ENCODE data around the gene BTNL3. TPM values are rescaled to one million over a fixed set of nuclear protein-coding genes. Genes with fewer than 3 reads are reported as not detected.

The BTNL3 gene, protein sequence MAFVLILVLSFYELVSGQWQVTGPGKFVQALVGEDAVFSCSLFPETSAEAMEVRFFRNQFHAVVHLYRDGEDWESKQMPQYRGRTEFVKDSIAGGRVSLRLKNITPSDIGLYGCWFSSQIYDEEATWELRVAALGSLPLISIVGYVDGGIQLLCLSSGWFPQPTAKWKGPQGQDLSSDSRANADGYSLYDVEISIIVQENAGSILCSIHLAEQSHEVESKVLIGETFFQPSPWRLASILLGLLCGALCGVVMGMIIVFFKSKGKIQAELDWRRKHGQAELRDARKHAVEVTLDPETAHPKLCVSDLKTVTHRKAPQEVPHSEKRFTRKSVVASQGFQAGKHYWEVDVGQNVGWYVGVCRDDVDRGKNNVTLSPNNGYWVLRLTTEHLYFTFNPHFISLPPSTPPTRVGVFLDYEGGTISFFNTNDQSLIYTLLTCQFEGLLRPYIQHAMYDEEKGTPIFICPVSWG
- under 1 TPM in 1 of 10 donors, not detected in 9; 0.17 TPM for total RNA-seq
- under 1 TPM in 1 of 2 donors, not detected in 1; 0.03 TPM for polyA plus RNA-seq
- long read RNA-seq, donor 1: 0 reads
- long read RNA-seq, donor 2: 0 reads
- long read RNA-seq, donor 3: 0 reads

DNA sequence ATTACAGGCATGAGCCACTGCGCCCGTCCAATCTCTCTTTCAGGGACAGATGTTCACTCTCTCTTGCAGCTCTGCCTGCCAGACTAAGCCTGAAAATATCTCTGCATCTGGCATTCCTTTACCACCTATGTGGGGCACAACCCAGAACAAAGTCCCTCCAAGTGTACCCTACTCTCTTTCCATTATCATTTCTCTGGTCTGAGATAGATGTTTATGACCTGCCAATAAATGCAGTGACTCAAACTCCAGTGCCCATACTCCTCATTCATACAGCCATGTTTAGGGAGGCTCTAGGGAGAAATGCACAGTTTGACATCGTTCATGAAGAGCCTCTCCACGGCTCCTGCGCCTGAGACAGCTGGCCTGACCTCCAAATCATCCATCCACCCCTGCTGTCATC lies at the start of gene BTNL3:
BTNL3 (plus strand) TSS at position 255 of the 400 bp plus-strand sequence. CDS start 183 bp downstream, outside the sequence.
- intact Hi-C loops (cut with DNase I): no loop called here
- 68 to 81% methylated on average over 5 of the region's 5 CpGs for WGBS, 2 donors
- Histone ChIP-seq H3K36me3 (no peaks in the 10 kb centered on the region), H3K9me3 (peaks cover 0 to 6% (median 0%) of the 10 kb centered on the region in 11 donors), H3K27ac (no peak within 1 kb of the TSS), H3K4me1 (no peaks in the 10 kb centered on the region), H3K27me3 (no peaks in the 10 kb centered on the region), H3K4me3 (no peak within 1 kb of the TSS)
- DNase-seq (no peak), ATAC-seq (no peak)
- TF ChIP-seq, protein P1, sequence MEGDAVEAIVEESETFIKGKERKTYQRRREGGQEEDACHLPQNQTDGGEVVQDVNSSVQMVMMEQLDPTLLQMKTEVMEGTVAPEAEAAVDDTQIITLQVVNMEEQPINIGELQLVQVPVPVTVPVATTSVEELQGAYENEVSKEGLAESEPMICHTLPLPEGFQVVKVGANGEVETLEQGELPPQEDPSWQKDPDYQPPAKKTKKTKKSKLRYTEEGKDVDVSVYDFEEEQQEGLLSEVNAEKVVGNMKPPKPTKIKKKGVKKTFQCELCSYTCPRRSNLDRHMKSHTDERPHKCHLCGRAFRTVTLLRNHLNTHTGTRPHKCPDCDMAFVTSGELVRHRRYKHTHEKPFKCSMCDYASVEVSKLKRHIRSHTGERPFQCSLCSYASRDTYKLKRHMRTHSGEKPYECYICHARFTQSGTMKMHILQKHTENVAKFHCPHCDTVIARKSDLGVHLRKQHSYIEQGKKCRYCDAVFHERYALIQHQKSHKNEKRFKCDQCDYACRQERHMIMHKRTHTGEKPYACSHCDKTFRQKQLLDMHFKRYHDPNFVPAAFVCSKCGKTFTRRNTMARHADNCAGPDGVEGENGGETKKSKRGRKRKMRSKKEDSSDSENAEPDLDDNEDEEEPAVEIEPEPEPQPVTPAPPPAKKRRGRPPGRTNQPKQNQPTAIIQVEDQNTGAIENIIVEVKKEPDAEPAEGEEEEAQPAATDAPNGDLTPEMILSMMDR (IDR thresholded peaks at IDR 0.05): no peak

DNA sequence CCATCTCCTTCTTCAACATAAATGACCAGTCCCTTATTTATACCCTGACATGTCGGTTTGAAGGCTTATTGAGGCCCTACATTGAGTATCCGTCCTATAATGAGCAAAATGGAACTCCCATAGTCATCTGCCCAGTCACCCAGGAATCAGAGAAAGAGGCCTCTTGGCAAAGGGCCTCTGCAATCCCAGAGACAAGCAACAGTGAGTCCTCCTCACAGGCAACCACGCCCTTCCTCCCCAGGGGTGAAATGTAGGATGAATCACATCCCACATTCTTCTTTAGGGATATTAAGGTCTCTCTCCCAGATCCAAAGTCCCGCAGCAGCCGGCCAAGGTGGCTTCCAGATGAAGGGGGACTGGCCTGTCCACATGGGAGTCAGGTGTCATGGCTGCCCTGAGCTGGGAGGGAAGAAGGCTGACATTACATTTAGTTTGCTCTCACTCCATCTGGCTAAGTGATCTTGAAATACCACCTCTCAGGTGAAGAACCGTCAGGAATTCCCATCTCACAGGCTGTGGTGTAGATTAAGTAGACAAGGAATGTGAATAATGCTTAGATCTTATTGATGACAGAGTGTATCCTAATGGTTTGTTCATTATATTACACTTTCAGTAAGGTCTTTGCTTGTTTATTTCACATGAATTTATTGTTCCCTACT lies 38.2 kb upstream of the BTNL3 start:
- no peaks in the 10 kb centered on the region for H3K27me3 ChIP-seq
- ATAC-seq (no peak), DNase-seq (no peak)
- H3K27ac ChIP-seq: no peak overlapping the region
- H3K36me3 ChIP-seq: no peaks in the 10 kb centered on the region
- intact Hi-C loops (cut with DNase I): no loop called here
- TF ChIP-seq, protein P1 (IDR thresholded peaks at IDR 0.05): no peak
- H3K4me1 ChIP-seq: no peaks in the 10 kb centered on the region
- WGBS, 2 donors: 70 to 75% methylated on average over 6 of the region's 6 CpGs
- H3K9me3 ChIP-seq: no peaks in the 10 kb centered on the region
- no peak overlapping the region for H3K4me3 ChIP-seq

DNA sequence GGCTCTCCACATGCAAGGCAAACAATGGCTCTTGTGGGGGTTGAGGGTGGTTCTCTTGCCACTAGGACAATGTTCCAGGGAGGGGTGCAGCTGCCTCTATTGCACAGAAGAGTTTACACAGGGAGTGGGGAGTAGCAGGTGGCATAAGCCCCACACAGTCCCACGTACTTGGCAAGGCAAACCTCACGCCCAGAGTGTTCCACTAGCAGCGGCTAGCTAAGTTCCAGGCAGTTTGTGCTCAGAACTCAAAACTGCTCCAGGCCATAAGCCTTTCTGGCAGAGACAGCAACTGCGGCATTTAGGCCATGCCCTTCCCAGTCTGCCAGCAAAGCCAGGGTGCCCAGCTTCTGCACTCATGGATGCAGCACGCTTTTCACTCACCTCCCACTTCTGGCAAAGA lies 29.0 kb upstream of the BTNL3 start:
- 87 to 93% methylated on average over 5 of the region's 5 CpGs for WGBS, 2 donors
- ATAC-seq (no peak), DNase-seq (no peak)
- intact Hi-C loops (cut with DNase I): no loop called here
- no peak overlapping the region for H3K27ac ChIP-seq
- peaks cover 0 to 5% (median 0%) of the 10 kb centered on the region in 7 donors for H3K27me3 ChIP-seq
- no peaks in the 10 kb centered on the region for H3K4me1 ChIP-seq
- no peaks in the 10 kb centered on the region for H3K36me3 ChIP-seq
- H3K4me3 ChIP-seq: no peak overlapping the region
- H3K9me3 ChIP-seq: no peaks in the 10 kb centered on the region
- TF ChIP-seq, protein P1 (IDR thresholded peaks at IDR 0.05): no peak

DNA sequence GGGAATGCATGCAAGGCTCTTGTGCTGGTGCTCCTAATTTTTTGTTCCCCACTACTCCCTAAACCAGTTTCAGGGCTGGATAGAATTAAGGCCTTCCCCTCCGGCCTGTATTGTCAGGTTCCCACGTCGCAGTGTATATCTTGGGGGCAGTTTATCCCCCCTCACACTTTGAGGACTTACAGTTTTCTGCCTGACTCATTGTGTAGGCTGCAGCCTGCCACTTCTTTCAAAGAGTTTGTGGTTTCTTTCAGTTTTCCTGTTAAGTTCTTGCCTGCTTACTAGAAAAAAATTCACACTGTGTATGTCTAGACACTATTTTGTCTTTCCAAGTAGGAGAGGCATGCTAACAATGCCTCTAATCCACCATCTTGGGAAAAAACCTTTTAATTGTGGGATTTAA lies 28.4 kb upstream of the BTNL3 start:
- intact Hi-C loops (cut with DNase I): no loop called here
- Histone ChIP-seq H3K27me3 (peaks cover 0 to 5% (median 0%) of the 10 kb centered on the region in 7 donors), H3K36me3 (no peaks in the 10 kb centered on the region), H3K27ac (no peak overlapping the region), H3K4me1 (no peaks in the 10 kb centered on the region), H3K9me3 (no peaks in the 10 kb centered on the region), H3K4me3 (no peak overlapping the region)
- no peak for ATAC-seq
- 69 to 80% methylated on average over 3 of the region's 3 CpGs for WGBS, 2 donors
- no peak for DNase-seq
- TF ChIP-seq, protein P1 (IDR thresholded peaks at IDR 0.05): no peak

Measured in heart right ventricle (tissue), 16 donors.